Activated T-helper 1 cell treated with anti-CD3 and anti-CD28 coated beads, Interleukin-12 subunit alpha, Interleukin-12 subunit beta, Interleukin-2, Interleukin-4 antibody, amounts not matched to agents 30 ng/mL and 10 ng/mL and 1 ng/mL, durations not matched to agents 14 hours and 24 hours and 36 hours (primary cell): Measurements from ENCODE around the gene MRPL57. TPM values are rescaled to one million over a fixed set of nuclear protein-coding genes. Genes with fewer than 3 reads are reported as not detected.
"Not testable (repeated sequence)": the region's sequence is repeated elsewhere in the genome, so short reads cannot be mapped to it uniquely, and the experiment has no call there.

Experiments used
- DNase-seq: peaks from one replicate; pipeline ENCODE4 v3.0.0; 2021; ENCODE audit warnings: low spot score
- H3K27ac Mint-ChIP-seq: one replicate; pipeline ENCODE4 v1.8.0; 2021; ENCODE audit warnings: mild to moderate bottlenecking, mixed read lengths
- H3K27me3 Mint-ChIP-seq: one replicate; pipeline ENCODE4 v1.8.0; 2022; ENCODE audit warnings: mild to moderate bottlenecking, moderate library complexity, mixed read lengths; ENCODE audit not compliant: insufficient read depth
- H3K36me3 Mint-ChIP-seq: one replicate; pipeline ENCODE4 v1.8.0; 2021; ENCODE audit warnings: low read depth, mixed read lengths
- H3K4me1 Mint-ChIP-seq: one replicate; pipeline ENCODE4 v1.8.0; 2021; ENCODE audit warnings: low read depth, mixed read lengths
- H3K4me3 Mint-ChIP-seq: one replicate; pipeline ENCODE4 v1.8.0; 2021; ENCODE audit warnings: mild to moderate bottlenecking, moderate library complexity, mixed read lengths
- H3K9me3 Mint-ChIP-seq: one replicate; pipeline ENCODE4 v1.8.0; 2021; ENCODE audit warnings: mixed read lengths
- intact Hi-C: fragments of 100-400 bp; cut with micrococcal nuclease; formaldehyde crosslinking; loops from one replicate; pipeline ENCODE4 v1.15.1; 2024
- total RNA-seq: library from RNA; stranded (reverse); gene quantifications from 2 replicates; pipeline ENCODE4 v1.2.3, GENCODE V29; 2022

Gene MRPL57
- total RNA-seq, 1 donor from 2014 or later: 31.4 TPM

- Mint-ChIP-seq H3K4me3 (no peak overlapping the region), H3K4me1 (no peaks in the 10 kb centered on the region), H3K27me3 (peaks cover 2% of the 10 kb centered on the region), H3K9me3 (peaks cover 15% of the 10 kb centered on the region), H3K27ac (no peak overlapping the region), H3K36me3 (no peaks in the 10 kb centered on the region)
- intact Hi-C loops: no loop called here
- no peak for DNase-seq
Measured at GRCh38 chr13:21202767-21203531, 26.5 kb downstream of the MRPL57 start.

- no peak for DNase-seq
- H3K36me3 Mint-ChIP-seq: no peaks in the 10 kb centered on the region
- intact Hi-C loops: no loop called here
- no peaks in the 10 kb centered on the region for H3K4me1 Mint-ChIP-seq
- peaks cover 20% of the 10 kb centered on the region for H3K9me3 Mint-ChIP-seq
- H3K27ac Mint-ChIP-seq: no peak overlapping the region
- H3K4me3 Mint-ChIP-seq: no peak overlapping the region
- peaks cover 25% of the 10 kb centered on the region for H3K27me3 Mint-ChIP-seq
Measured at GRCh38 chr13:21208652-21209154, 32.2 kb downstream of the MRPL57 start.

- peaks cover 43% of the 10 kb centered on the region for H3K27me3 Mint-ChIP-seq
- H3K4me1 Mint-ChIP-seq: no peaks in the 10 kb centered on the region
- no peak overlapping the region for H3K27ac Mint-ChIP-seq
- H3K4me3 Mint-ChIP-seq: no peak overlapping the region
- H3K36me3 Mint-ChIP-seq: peaks cover 1% of the 10 kb centered on the region
- no peak for DNase-seq
- intact Hi-C loops: no loop called here
- peaks cover 23% of the 10 kb centered on the region for H3K9me3 Mint-ChIP-seq
Measured at GRCh38 chr13:21212138-21212775, 35.8 kb downstream of the MRPL57 start.

- peaks cover 23% of the 10 kb centered on the region for H3K9me3 Mint-ChIP-seq
- H3K27ac Mint-ChIP-seq, H3K4me3 Mint-ChIP-seq, H3K36me3 Mint-ChIP-seq, DNase-seq, intact Hi-C loops: not testable (repeated sequence)
- H3K27me3 Mint-ChIP-seq: peaks cover 36% of the 10 kb centered on the region
- peaks cover 20% of the 10 kb centered on the region for H3K4me1 Mint-ChIP-seq
Measured at GRCh38 chr13:21215419-21215818, 39.0 kb downstream of the MRPL57 start.

GRCh38 chr13:21216332-21216731 is 39.9 kb downstream of the MRPL57 start:
- H3K27me3 Mint-ChIP-seq: peaks cover 34% of the 10 kb centered on the region
- H3K4me3 Mint-ChIP-seq: no peak overlapping the region
- no peak for DNase-seq
- peaks cover 26% of the 10 kb centered on the region for H3K9me3 Mint-ChIP-seq
- peaks cover 20% of the 10 kb centered on the region for H3K4me1 Mint-ChIP-seq
- intact Hi-C loops: loop anchor here (2.0 kb wide), 1 partner anchor 14 kb away; no protein-coding TSS in a partner anchor
- H3K36me3 Mint-ChIP-seq: peaks cover 1% of the 10 kb centered on the region
- no peak overlapping the region for H3K27ac Mint-ChIP-seq

GRCh38 chr13:21218351-21219035 is 42.0 kb downstream of the MRPL57 start:
- H3K36me3 Mint-ChIP-seq: peaks cover 8% of the 10 kb centered on the region
- H3K27ac Mint-ChIP-seq: no peak overlapping the region
- peaks cover 23% of the 10 kb centered on the region for H3K9me3 Mint-ChIP-seq
- DNase-seq: peak; percentile 30
- intact Hi-C loops: no loop called here
- peak overlapping the region; percentile 40 for H3K4me3 Mint-ChIP-seq
- peaks cover 20% of the 10 kb centered on the region for H3K4me1 Mint-ChIP-seq
- peaks cover 33% of the 10 kb centered on the region for H3K27me3 Mint-ChIP-seq

- peak overlapping the region; percentile 40 for H3K4me3 Mint-ChIP-seq
- intact Hi-C loops: no loop called here
- no peak overlapping the region for H3K27ac Mint-ChIP-seq
Measured at GRCh38 chr13:21219036-21219381, 42.6 kb downstream of the MRPL57 start.

GRCh38 chr13:21219716-21220115 is 43.3 kb downstream of the MRPL57 start:
- intact Hi-C loops, H3K27ac Mint-ChIP-seq, H3K36me3 Mint-ChIP-seq, DNase-seq, H3K4me3 Mint-ChIP-seq: not testable (repeated sequence)
- Mint-ChIP-seq H3K27me3 (peaks cover 31% of the 10 kb centered on the region), H3K4me1 (peaks cover 20% of the 10 kb centered on the region), H3K9me3 (peaks cover 23% of the 10 kb centered on the region)

More at GRCh38 chr13:21219036-21219381, 42.6 kb downstream of the MRPL57 start:
- peak; percentile 16 for DNase-seq
- Mint-ChIP-seq H3K27me3 (peaks cover 32% of the 10 kb centered on the region), H3K36me3 (peaks cover 8% of the 10 kb centered on the region), H3K9me3 (peaks cover 23% of the 10 kb centered on the region), H3K4me1 (peaks cover 20% of the 10 kb centered on the region)

GRCh38 chr13:21221268-21221667 is 44.8 kb downstream of the MRPL57 start:
- H3K27ac Mint-ChIP-seq: no peak overlapping the region
- no peak for DNase-seq
- peaks cover 20% of the 10 kb centered on the region for H3K4me1 Mint-ChIP-seq
- intact Hi-C loops: no loop called here
- peaks cover 20% of the 10 kb centered on the region for H3K9me3 Mint-ChIP-seq
- H3K36me3 Mint-ChIP-seq: peaks cover 7% of the 10 kb centered on the region
- H3K27me3 Mint-ChIP-seq: peaks cover 18% of the 10 kb centered on the region
- H3K4me3 Mint-ChIP-seq: no peak overlapping the region

GRCh38 chr13:21225082-21225481 is 48.6 kb downstream of the MRPL57 start:
- Mint-ChIP-seq H3K27me3 (peaks cover 24% of the 10 kb centered on the region), H3K9me3 (peaks cover 20% of the 10 kb centered on the region), H3K27ac (no peak overlapping the region), H3K4me1 (no peaks in the 10 kb centered on the region), H3K4me3 (no peak overlapping the region), H3K36me3 (peaks cover 7% of the 10 kb centered on the region)
- intact Hi-C loops: no loop called here
- DNase-seq: no peak

GRCh38 chr13:21225841-21226581 is 49.6 kb downstream of the MRPL57 start:
- intact Hi-C loops: no loop called here

GRCh38 chr13:21227917-21228316 is 51.5 kb downstream of the MRPL57 start:
- H3K4me1 Mint-ChIP-seq: peaks cover 12% of the 10 kb centered on the region
- no peaks in the 10 kb centered on the region for H3K36me3 Mint-ChIP-seq
- H3K9me3 Mint-ChIP-seq: no peaks in the 10 kb centered on the region
- DNase-seq: no peak
- H3K4me3 Mint-ChIP-seq: no peak overlapping the region
- H3K27me3 Mint-ChIP-seq: peaks cover 18% of the 10 kb centered on the region
- intact Hi-C loops: no loop called here
- no peak overlapping the region for H3K27ac Mint-ChIP-seq

More at GRCh38 chr13:21225841-21226581, 49.6 kb downstream of the MRPL57 start:
- peaks cover 18% of the 10 kb centered on the region for H3K9me3 Mint-ChIP-seq
- peaks cover 26% of the 10 kb centered on the region for H3K27me3 Mint-ChIP-seq
- H3K27ac Mint-ChIP-seq: no peak overlapping the region
- H3K4me1 Mint-ChIP-seq: no peaks in the 10 kb centered on the region
- DNase-seq: no peak
- peaks cover 7% of the 10 kb centered on the region for H3K36me3 Mint-ChIP-seq
- H3K4me3 Mint-ChIP-seq: no peak overlapping the region
